Aorta (tissue), 5 donors: ENCODE results near the gene URB1. TPM values are rescaled to one million over a fixed set of nuclear protein-coding genes. Genes with fewer than 3 reads are reported as not detected.
"Not testable (repeated sequence)": the region's sequence is repeated elsewhere in the genome, so short reads cannot be mapped to it uniquely, and the experiment has no call there.

Source experiments
- ATAC-seq: fragments of 200-7000 bp; cut with Tn5 transposase; one replicate; pipeline ENCODE4 v1.9.1; 2022; ENCODE audit warnings: moderate library complexity; ENCODE audit not compliant: low FRiP score
- DNase-seq, 2 donors: peaks; one replicate each; pipeline ENCODE4 v3.0.0-alpha.2; 2020
- H3K27ac ChIP-seq, 2 donors: one replicate each; pipeline ENCODE4 v1.5.1; 2013; ENCODE audit warnings: low read length in 2 of 2, mild to moderate bottlenecking in 2 of 2, moderate library complexity in 2 of 2, control low read depth in 1 of 2, inconsistent platforms in 1 of 2, low read depth in 1 of 2
- H3K27me3 ChIP-seq, 2 donors: one replicate each; pipeline ENCODE4 v1.6.1; 2013; ENCODE audit warnings: control low read depth in 1 of 2, low read length in 1 of 2, mild to moderate bottlenecking in 1 of 2, moderate library complexity in 1 of 2; ENCODE audit not compliant: insufficient read depth in 2 of 2, control insufficient read depth in 1 of 2
- H3K36me3 ChIP-seq, 2 donors: one replicate each; pipeline ENCODE4 v1.6.1; 2013; ENCODE audit warnings: control low read depth in 1 of 2, low read length in 1 of 2, mild to moderate bottlenecking in 1 of 2; ENCODE audit not compliant: insufficient read depth in 2 of 2, control insufficient read depth in 1 of 2
- H3K4me1 ChIP-seq, 2 donors: one replicate each; pipeline ENCODE4 v1.6.1; 2013; ENCODE audit warnings: low read length in 2 of 2, control low read depth in 1 of 2, mild to moderate bottlenecking in 1 of 2, moderate library complexity in 1 of 2; ENCODE audit not compliant: insufficient read depth in 2 of 2, control insufficient read depth in 1 of 2
- H3K4me3 ChIP-seq, 2 donors: one replicate each; pipeline ENCODE4 v1.5.1; 2013; ENCODE audit warnings: low read length in 2 of 2, control low read depth in 1 of 2, mild to moderate bottlenecking in 1 of 2
- H3K9me3 ChIP-seq: one replicate; pipeline ENCODE4 v1.6.1; 2013; ENCODE audit warnings: mild to moderate bottlenecking, low read length; ENCODE audit not compliant: control insufficient read depth
- WGBS, 2 donors: extraction: QIAGEN DNeasy Blood & Tissue Kit; methylation state at CpG; one replicate each; pipeline ENCODE4 v1.1.7; 2013; 5-methylcytosine and 5-hydroxymethylcytosine counted together
- intact Hi-C, 2 donors: fragments of 100-400 bp; cut with DNase I; formaldehyde crosslinking; loops; one replicate each; pipeline versions ENCODE4 v1.14.2 to v1.15.0; 2022
- polyA plus RNA-seq, 2 donors: library from polyadenylated mRNA; stranded (reverse); fragments of 200-250 nt; gene quantifications; one replicate each; pipeline ENCODE4 v1.2.3, GENCODE V29; 2013
- total RNA-seq, 2 donors: library from RNA; stranded (reverse); fragmentation: NEBNext Ultra II Directional; extraction: Animal tissue kit (Norgen Biotek cat#: 25700); gene quantifications; one replicate each; pipeline ENCODE4 v1.2.1, GENCODE V29; 2021
- donor health status: healthy with polysubstance abuse.
- donor health status: Bipolar disorder and iron deficiency.
- donor health status: DM: no; HTN: no; CAD: no.
- donor health status: DM: no; HTN: no; CAD: no.
- donor health status: DM: yes; HTN: yes; CAD: no.

URB1 gene
- total and polyA plus RNA-seq, 4 donors: 2.0 to 34.2 (median 13.0) TPM

GRCh38 chr21:32372755-32373154, 20.1 kb downstream of the URB1 start:
- H3K27me3 ChIP-seq: no peaks in the 10 kb centered on the region
- no peaks in the 10 kb centered on the region for H3K9me3 ChIP-seq
- peak; percentile 64 for ATAC-seq
- intact Hi-C loops: loop anchor here in 1 of 2 donors (5.0 kb wide), 1 partner anchor 40 kb away; no protein-coding TSS in a partner anchor
- 18 to 21% methylated on average over 3 of the region's 3 CpGs for WGBS, 2 donors
- H3K4me3 ChIP-seq: no peak overlapping the region
- H3K36me3 ChIP-seq: peaks cover 0 to 3% of the 10 kb centered on the region in 2 donors
- DNase-seq: no peak
- peaks cover 0 to 4% of the 10 kb centered on the region in 2 donors for H3K4me1 ChIP-seq
- peak overlapping the region in 1 of 2 donors; percentile 33 for H3K27ac ChIP-seq

GRCh38 chr21:32371913-32372314, 20.9 kb downstream of the URB1 start:
- DNase-seq (no peak), ATAC-seq (peak; percentile 85)
- 22 to 31% methylated on average over 6 of the region's 6 CpGs for WGBS, 2 donors
- Histone ChIP-seq H3K27ac (peak overlapping the region; percentile 24 to 83), H3K36me3 (no peaks in the 10 kb centered on the region), H3K9me3 (no peaks in the 10 kb centered on the region), H3K27me3 (no peaks in the 10 kb centered on the region), H3K4me3 (no peak overlapping the region), H3K4me1 (peaks cover 0 to 4% of the 10 kb centered on the region in 2 donors)
- intact Hi-C loops: loop anchor here in 1 of 2 donors (5.0 kb wide), 1 partner anchor 40 kb away; no protein-coding TSS in a partner anchor

- Histone ChIP-seq H3K36me3 (peaks cover 0 to 3% of the 10 kb centered on the region in 2 donors), H3K4me3 (no peak overlapping the region), H3K27ac (peak overlapping the region; percentile 79 to 87), H3K9me3 (no peaks in the 10 kb centered on the region), H3K4me1 (peaks cover 0 to 4% of the 10 kb centered on the region in 2 donors), H3K27me3 (no peaks in the 10 kb centered on the region)
- intact Hi-C loops: loop anchor here in 1 of 2 donors (5.0 kb wide), 1 partner anchor 39 kb away; no protein-coding TSS in a partner anchor
- DNase-seq (no peak), ATAC-seq (no peak)
- WGBS, 2 donors: 32 to 47% methylated on average over 6 of the region's 6 CpGs
Observed at GRCh38 chr21:32370998-32371766, 21.6 kb downstream of the URB1 start.

GRCh38 chr21:32368961-32369360, 23.9 kb downstream of the URB1 start:
- H3K4me3 ChIP-seq, ATAC-seq, H3K4me1 ChIP-seq, H3K9me3 ChIP-seq, H3K36me3 ChIP-seq, intact Hi-C loops, DNase-seq, H3K27me3 ChIP-seq: not testable (repeated sequence)
- H3K27ac ChIP-seq: peak overlapping the region in 1 of 2 donors; percentile 41
- WGBS, 2 donors: 75 to 77% methylated on average over 1 of the region's 1 CpG

GRCh38 chr21:32368386-32368785, 24.4 kb downstream of the URB1 start:
- Histone ChIP-seq H3K4me3 (no peak overlapping the region), H3K27ac (no peak overlapping the region), H3K36me3 (peaks cover 0 to 5% of the 10 kb centered on the region in 2 donors), H3K27me3 (no peaks in the 10 kb centered on the region), H3K9me3 (no peaks in the 10 kb centered on the region), H3K4me1 (peaks cover 0 to 4% of the 10 kb centered on the region in 2 donors)
- intact Hi-C loops: no loop called here
- DNase-seq (no peak), ATAC-seq (no peak)
- WGBS, 2 donors: 86% methylated on average over 9 of the region's 9 CpGs

GRCh38 chr21:32367158-32367557, 25.7 kb downstream of the URB1 start:
- peaks cover 0 to 8% of the 10 kb centered on the region in 2 donors for H3K36me3 ChIP-seq
- 96 to 99% methylated on average over 1 of the region's 1 CpG for WGBS, 2 donors
- intact Hi-C loops: no loop called here
- ATAC-seq (no peak), DNase-seq (no peak)
- no peaks in the 10 kb centered on the region for H3K9me3 ChIP-seq
- H3K27me3 ChIP-seq: no peaks in the 10 kb centered on the region
- no peak overlapping the region for H3K27ac ChIP-seq
- H3K4me1 ChIP-seq: peaks cover 0 to 2% of the 10 kb centered on the region in 2 donors
- H3K4me3 ChIP-seq: no peak overlapping the region

- Histone ChIP-seq H3K4me1 (no peaks in the 10 kb centered on the region), H3K36me3 (peaks cover 0 to 12% of the 10 kb centered on the region in 2 donors), H3K4me3 (no peak overlapping the region), H3K27ac (no peak overlapping the region), H3K27me3 (no peaks in the 10 kb centered on the region), H3K9me3 (no peaks in the 10 kb centered on the region)
- no peak for ATAC-seq
- 91% methylated on average over 4 of the region's 4 CpGs for WGBS, 2 donors
- DNase-seq: no peak
- intact Hi-C loops: no loop called here
Observed at GRCh38 chr21:32366191-32366590, 26.6 kb downstream of the URB1 start.

GRCh38 chr21:32364796-32365195, 28.0 kb downstream of the URB1 start:
- H3K27ac ChIP-seq: no peak overlapping the region
- H3K27me3 ChIP-seq: no peaks in the 10 kb centered on the region
- DNase-seq (no peak), ATAC-seq (peak; percentile 40)
- H3K9me3 ChIP-seq: no peaks in the 10 kb centered on the region
- 73 to 75% methylated on average over 4 of the region's 4 CpGs for WGBS, 2 donors
- no peak overlapping the region for H3K4me3 ChIP-seq
- peaks cover 0 to 17% of the 10 kb centered on the region in 2 donors for H3K36me3 ChIP-seq
- no peaks in the 10 kb centered on the region for H3K4me1 ChIP-seq
- intact Hi-C loops: no loop called here

- no peaks in the 10 kb centered on the region for H3K27me3 ChIP-seq
- whole genome bisulfite sequencing, 2 donors: 68 to 76% methylated on average over 7 of the region's 7 CpGs
- ATAC-seq: peak; percentile 38
- H3K9me3 ChIP-seq: no peaks in the 10 kb centered on the region
- intact Hi-C loops: no loop called here
- H3K4me3 ChIP-seq: no peak overlapping the region
- no peak for DNase-seq
- H3K36me3 ChIP-seq: peaks cover 0 to 20% of the 10 kb centered on the region in 2 donors
- H3K4me1 ChIP-seq: no peaks in the 10 kb centered on the region
- no peak overlapping the region for H3K27ac ChIP-seq
Observed at GRCh38 chr21:32364387-32364786, 28.4 kb downstream of the URB1 start.
